ENCODE data around the gene STAB2.

STAB2 gene

GRCh38 chr12:103697971-103698751 lies 111.1 kb downstream of the STAB2 start:
- no peak for DNase-seq (ENCODE audit: low read depth)

GRCh38 chr12:103698752-103699560 lies 111.9 kb downstream of the STAB2 start:
- no peak for DNase-seq (ENCODE audit: low read depth)

- no peak for DNase-seq (ENCODE audit: low read depth)
Observed at GRCh38 chr12:103705098-103705497, 118.0 kb downstream of the STAB2 start.

- DNase-seq (ENCODE audit: low read depth) = no peak
Observed at GRCh38 chr12:103705927-103706326, 118.9 kb downstream of the STAB2 start.

- DNase-seq (ENCODE audit: low read depth) = no peak
Observed at GRCh38 chr12:103707446-103707845, 120.4 kb downstream of the STAB2 start.

GRCh38 chr12:103710544-103710943 lies 123.5 kb downstream of the STAB2 start:
- no peak for DNase-seq (ENCODE audit: low read depth)

GRCh38 chr12:103712216-103712615 lies 125.1 kb downstream of the STAB2 start:
- no peak for DNase-seq (ENCODE audit: low read depth)

GRCh38 chr12:103715494-103715893 lies 128.4 kb downstream of the STAB2 start:
- DNase-seq (ENCODE audit: low read depth) = no peak

GRCh38 chr12:103716517-103717196 lies 129.6 kb downstream of the STAB2 start:
- DNase-seq (ENCODE audit: low read depth) = no peak

- no peak for DNase-seq (ENCODE audit: low read depth)
Observed at GRCh38 chr12:103725398-103725797, 138.3 kb downstream of the STAB2 start.

- DNase-seq (ENCODE audit: low read depth) = no peak
Observed at GRCh38 chr12:103727638-103728037, 140.6 kb downstream of the STAB2 start.

GRCh38 chr12:103728323-103728722 lies 141.2 kb downstream of the STAB2 start:
- DNase-seq (ENCODE audit: low read depth) = no peak

- no peak for DNase-seq (ENCODE audit: low read depth)
Observed at GRCh38 chr12:103729499-103729898, 142.4 kb downstream of the STAB2 start.

GRCh38 chr12:103731539-103731938 lies 144.5 kb downstream of the STAB2 start:
- no peak for DNase-seq (ENCODE audit: low read depth)

GRCh38 chr12:103734863-103735262 lies 147.8 kb downstream of the STAB2 start:
- DNase-seq (ENCODE audit: low read depth) = no peak

GRCh38 chr12:103735291-103735690 lies 148.2 kb downstream of the STAB2 start:
- DNase-seq (ENCODE audit: low read depth) = no peak

GRCh38 chr12:103736572-103736971 lies 149.5 kb downstream of the STAB2 start:
- no peak for DNase-seq (ENCODE audit: low read depth)

- no peak for DNase-seq (ENCODE audit: low read depth)
Observed at GRCh38 chr12:103737881-103738280, 150.8 kb downstream of the STAB2 start.

GRCh38 chr12:103742349-103742932 lies 155.4 kb downstream of the STAB2 start:
- no peak for DNase-seq (ENCODE audit: low read depth)

GRCh38 chr12:103743788-103744187 lies 156.7 kb downstream of the STAB2 start:
- DNase-seq (ENCODE audit: low read depth) = no peak

- no peak for DNase-seq (ENCODE audit: low read depth)
Observed at GRCh38 chr12:103745962-103746361, 158.9 kb downstream of the STAB2 start.

GRCh38 chr12:103748002-103748401 lies 160.9 kb downstream of the STAB2 start:
- no peak for DNase-seq (ENCODE audit: low read depth)
